Measurements from ENCODE around the gene RBPJL.

RBPJL gene

DNA sequence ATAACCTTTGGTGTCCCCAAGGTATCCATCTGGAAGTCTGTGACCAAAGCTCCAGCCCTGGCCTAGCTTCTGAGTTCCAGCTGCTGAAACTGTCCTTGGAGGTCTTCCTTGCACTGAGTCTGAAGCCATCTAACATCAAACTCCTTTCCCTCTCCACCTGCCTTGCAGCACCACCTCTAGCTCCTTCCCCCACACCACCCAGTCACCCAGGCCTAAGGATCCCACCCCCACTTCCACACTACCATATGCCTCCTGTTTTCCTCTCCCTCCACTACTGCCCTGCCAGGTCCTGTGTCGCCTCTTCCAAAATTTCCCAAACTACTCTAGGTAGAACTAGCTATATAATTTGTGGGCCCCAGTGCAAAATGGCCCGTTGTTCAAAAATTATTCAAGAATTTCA, 12.3 kb downstream of the RBPJL start:
- Histone ChIP-seq H3K36me3 (ENCODE audit: insufficient read depth, low read length) (no peaks in the 10 kb centered on the region), H3K4me1 (ENCODE audit: insufficient read depth, low read length) (no peaks in the 10 kb centered on the region), H3K4me3 (ENCODE audit: low read length) (no peak overlapping the region), H3K9ac (ENCODE audit: low read depth, low read length) (no peak overlapping the region), H3K27me3 (ENCODE audit: insufficient read depth, low read length) (no peaks in the 10 kb centered on the region), H3K9me3 (ENCODE audit: insufficient read depth, low read depth, low read length) (no peaks in the 10 kb centered on the region), H3K27ac (ENCODE audit: low read depth, low read length) (no peak overlapping the region)
- WGBS: 95% methylated on average over 2 of the region's 2 CpGs

DNA sequence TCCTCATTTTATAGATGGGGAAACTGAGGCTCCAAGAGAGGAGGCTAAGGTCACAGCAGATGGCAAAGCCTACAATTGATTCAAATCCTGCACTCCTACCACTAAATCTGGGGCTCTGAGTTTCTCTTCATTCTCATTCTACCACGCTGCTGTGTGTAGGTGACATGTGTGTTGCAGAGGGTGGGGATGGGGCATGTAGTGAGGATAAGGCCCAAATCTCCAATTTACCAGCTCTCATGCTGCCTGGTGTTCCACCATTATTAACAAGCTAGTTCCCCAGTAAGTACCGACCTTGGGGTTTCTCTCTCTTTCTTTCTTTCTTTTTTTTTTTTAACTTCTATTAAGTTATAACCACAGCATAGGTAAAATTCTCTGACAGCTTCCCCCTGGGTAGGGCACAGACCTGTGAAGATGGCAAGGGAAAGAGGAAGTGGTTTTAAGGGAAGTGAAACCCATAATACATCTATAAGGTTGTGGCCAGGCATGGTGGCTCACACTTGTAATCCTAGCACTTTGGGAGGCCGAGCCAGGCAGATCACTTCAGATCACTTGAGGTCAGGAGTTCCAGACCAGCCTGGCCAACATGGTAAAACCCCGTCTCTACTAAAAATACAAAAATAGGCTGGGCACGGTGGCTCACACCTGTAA, 14.4 kb downstream of the RBPJL start:
- no peaks in the 10 kb centered on the region for H3K9me3 ChIP-seq (ENCODE audit: insufficient read depth, low read depth, low read length)
- no peak overlapping the region for H3K4me3 ChIP-seq (ENCODE audit: low read length)
- no peak overlapping the region for H3K27ac ChIP-seq (ENCODE audit: low read depth, low read length)
- H3K36me3 ChIP-seq (ENCODE audit: insufficient read depth, low read length): 0 out of 2 replicates have a peak, but pooled peaks cover 7% of the 10 kb centered on the region
- H3K27me3 ChIP-seq (ENCODE audit: insufficient read depth, low read length): no peaks in the 10 kb centered on the region
- 69% methylated on average over 4 of the region's 5 CpGs for WGBS
- H3K9ac ChIP-seq (ENCODE audit: low read depth, low read length): no peak overlapping the region
- no peaks in the 10 kb centered on the region for H3K4me1 ChIP-seq (ENCODE audit: insufficient read depth, low read length)

DNA sequence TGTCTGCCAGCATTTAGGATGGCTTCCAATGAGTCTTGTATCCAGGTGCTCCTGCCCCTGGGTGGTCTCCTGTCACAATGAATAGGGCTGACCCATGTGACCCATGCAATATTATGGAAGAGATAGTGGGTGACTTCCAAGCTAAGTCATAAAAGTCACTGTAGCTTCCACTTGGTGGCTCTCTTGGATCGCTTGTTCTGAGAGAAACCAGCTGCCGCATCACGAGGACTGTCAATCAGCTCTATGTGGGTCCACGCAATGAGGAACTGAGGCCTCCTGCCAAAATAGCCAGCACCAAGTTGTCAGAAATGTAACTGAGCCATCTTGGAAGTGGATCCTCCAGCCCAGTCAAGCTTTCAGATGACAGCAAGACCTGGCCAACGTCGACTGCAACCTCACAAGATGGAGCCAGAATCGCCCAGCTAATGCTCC, 16.3 kb downstream of the RBPJL start:
- Histone ChIP-seq H3K27ac (ENCODE audit: low read depth, low read length) (no peak overlapping the region), H3K4me3 (ENCODE audit: low read length) (no peak overlapping the region), H3K9me3 (ENCODE audit: insufficient read depth, low read depth, low read length) (no peaks in the 10 kb centered on the region), H3K4me1 (ENCODE audit: insufficient read depth, low read length) (no peaks in the 10 kb centered on the region), H3K36me3 (ENCODE audit: insufficient read depth, low read length) (peaks cover 24% of the 10 kb centered on the region), H3K9ac (ENCODE audit: low read depth, low read length) (no peak overlapping the region), H3K27me3 (ENCODE audit: insufficient read depth, low read length) (no peaks in the 10 kb centered on the region)
- 68% methylated on average over 7 of the region's 7 CpGs for WGBS

GRCh38 chr20:45323731-45324130, 17.1 kb downstream of the RBPJL start:
- no peak overlapping the region for H3K27ac ChIP-seq (ENCODE audit: low read depth, low read length)
- H3K4me3 ChIP-seq (ENCODE audit: low read length): no peak overlapping the region
- H3K36me3 ChIP-seq (ENCODE audit: insufficient read depth, low read length): peaks cover 31% of the 10 kb centered on the region
- no peaks in the 10 kb centered on the region for H3K4me1 ChIP-seq (ENCODE audit: insufficient read depth, low read length)
- no peaks in the 10 kb centered on the region for H3K9me3 ChIP-seq (ENCODE audit: insufficient read depth, low read depth, low read length)
- H3K27me3 ChIP-seq (ENCODE audit: insufficient read depth, low read length): no peaks in the 10 kb centered on the region
- no peak overlapping the region for H3K9ac ChIP-seq (ENCODE audit: low read depth, low read length)

DNA sequence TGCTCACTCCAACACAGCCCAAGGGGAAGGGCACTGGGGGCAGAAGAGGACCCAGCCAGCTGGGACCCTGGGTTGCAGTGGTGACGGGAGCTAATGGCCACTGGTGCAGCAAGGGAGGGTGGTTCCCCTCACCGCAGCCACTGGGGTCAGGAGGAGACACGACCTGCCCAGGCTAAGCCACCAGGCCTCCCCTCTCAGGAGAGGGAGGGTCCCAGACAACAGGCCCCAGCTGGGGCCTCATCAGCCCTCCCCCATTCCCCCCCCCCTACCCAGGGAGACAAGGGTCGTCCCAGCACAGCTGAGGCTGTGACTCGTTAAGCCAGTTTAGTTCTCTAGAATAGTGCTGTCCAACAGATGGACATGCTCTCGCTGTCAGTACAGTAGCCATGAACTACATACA, 18.7 kb downstream of the RBPJL start:
- peaks cover 48% of the 10 kb centered on the region for H3K36me3 ChIP-seq (ENCODE audit: insufficient read depth, low read length)
- no peak overlapping the region for H3K9ac ChIP-seq (ENCODE audit: low read depth, low read length)
- 75% methylated on average over 6 of the region's 6 CpGs for WGBS
- no peak overlapping the region for H3K27ac ChIP-seq (ENCODE audit: low read depth, low read length)
- H3K27me3 ChIP-seq (ENCODE audit: insufficient read depth, low read length): no peaks in the 10 kb centered on the region
- no peaks in the 10 kb centered on the region for H3K9me3 ChIP-seq (ENCODE audit: insufficient read depth, low read depth, low read length)
- H3K4me3 ChIP-seq (ENCODE audit: low read length): no peak overlapping the region
- H3K4me1 ChIP-seq (ENCODE audit: insufficient read depth, low read length): no peaks in the 10 kb centered on the region

GRCh38 chr20:45328451-45328850, 21.8 kb downstream of the RBPJL start:
- H3K4me1 ChIP-seq (ENCODE audit: insufficient read depth, low read length): no peaks in the 10 kb centered on the region
- no peak overlapping the region for H3K9ac ChIP-seq (ENCODE audit: low read depth, low read length)
- peaks cover 73% of the 10 kb centered on the region for H3K36me3 ChIP-seq (ENCODE audit: insufficient read depth, low read length)
- H3K27me3 ChIP-seq (ENCODE audit: insufficient read depth, low read length): no peaks in the 10 kb centered on the region
- 97% methylated on average over 4 of the region's 4 CpGs for WGBS
- no peaks in the 10 kb centered on the region for H3K9me3 ChIP-seq (ENCODE audit: insufficient read depth, low read depth, low read length)
- no peak overlapping the region for H3K4me3 ChIP-seq (ENCODE audit: low read length)
- no peak overlapping the region for H3K27ac ChIP-seq (ENCODE audit: low read depth, low read length)

GRCh38 chr20:45329497-45330319, 23.1 kb downstream of the RBPJL start:
- Histone ChIP-seq H3K27me3 (ENCODE audit: insufficient read depth, low read length) (no peaks in the 10 kb centered on the region), H3K9me3 (ENCODE audit: insufficient read depth, low read depth, low read length) (no peaks in the 10 kb centered on the region), H3K27ac (ENCODE audit: low read depth, low read length) (no peak overlapping the region), H3K4me1 (ENCODE audit: insufficient read depth, low read length) (no peaks in the 10 kb centered on the region), H3K36me3 (ENCODE audit: insufficient read depth, low read length) (peaks cover 81% of the 10 kb centered on the region), H3K9ac (ENCODE audit: low read depth, low read length) (no peak overlapping the region), H3K4me3 (ENCODE audit: low read length) (no peak overlapping the region)
- 78% methylated on average over 6 of the region's 7 CpGs for WGBS

- Histone ChIP-seq H3K9ac (ENCODE audit: low read depth, low read length) (no peak overlapping the region), H3K4me1 (ENCODE audit: insufficient read depth, low read length) (no peaks in the 10 kb centered on the region), H3K36me3 (ENCODE audit: insufficient read depth, low read length) (peaks cover 86% of the 10 kb centered on the region), H3K4me3 (ENCODE audit: low read length) (no peak overlapping the region), H3K9me3 (ENCODE audit: insufficient read depth, low read depth, low read length) (no peaks in the 10 kb centered on the region), H3K27ac (ENCODE audit: low read depth, low read length) (no peak overlapping the region), H3K27me3 (ENCODE audit: insufficient read depth, low read length) (no peaks in the 10 kb centered on the region)
- WGBS: 98% methylated on average over 3 of the region's 3 CpGs
Measured at GRCh38 chr20:45330476-45330875, 23.8 kb downstream of the RBPJL start.

GRCh38 chr20:45336530-45337366, 30.1 kb downstream of the RBPJL start:
- WGBS: 90% methylated on average over 11 of the region's 11 CpGs
- Histone ChIP-seq H3K36me3 (ENCODE audit: insufficient read depth, low read length) (peaks cover 37% of the 10 kb centered on the region), H3K9ac (ENCODE audit: low read depth, low read length) (no peak overlapping the region)

DNA sequence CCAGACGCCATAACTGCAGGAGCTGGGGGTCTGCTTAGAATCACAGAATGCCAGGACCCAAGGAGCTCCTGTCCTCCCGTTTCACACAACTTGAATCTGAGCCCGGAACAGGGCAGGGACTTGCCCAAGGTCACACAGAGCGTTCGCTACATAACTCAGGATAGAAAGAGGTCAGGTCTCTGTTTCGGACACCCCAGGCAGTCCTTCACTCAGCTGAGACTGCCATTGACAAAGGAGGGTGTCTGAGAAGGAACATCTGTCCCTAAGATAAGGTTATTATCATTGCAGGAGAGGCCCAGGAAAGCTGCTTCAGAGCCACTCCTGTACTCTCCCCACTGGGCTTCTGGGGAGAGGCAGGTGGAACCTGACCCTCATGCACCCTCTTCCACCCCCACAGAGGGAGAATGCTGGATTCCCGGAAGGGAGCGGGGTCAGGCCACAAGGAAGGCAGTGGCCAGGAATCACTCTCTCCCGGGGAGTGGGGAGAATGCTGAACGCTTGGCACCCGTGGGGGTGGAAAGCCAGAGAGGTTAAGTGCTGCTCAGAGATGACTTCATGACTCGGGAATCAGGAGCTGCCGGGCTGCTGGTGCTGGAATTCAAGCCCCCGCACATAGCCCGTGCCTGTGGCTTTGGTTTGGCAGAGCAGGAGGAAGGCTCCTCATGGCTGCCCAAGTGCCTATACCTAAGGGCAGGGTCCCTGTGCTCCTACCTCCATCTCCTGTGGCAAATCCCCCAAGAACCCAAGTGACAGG, 30.9 kb downstream of the RBPJL start:
- H3K9me3 ChIP-seq (ENCODE audit: insufficient read depth, low read depth, low read length): no peaks in the 10 kb centered on the region
- peaks cover 31% of the 10 kb centered on the region for H3K36me3 ChIP-seq (ENCODE audit: insufficient read depth, low read length)
- no peak overlapping the region for H3K4me3 ChIP-seq (ENCODE audit: low read length)
- WGBS: 71% methylated on average over 15 of the region's 15 CpGs
- H3K27ac ChIP-seq (ENCODE audit: low read depth, low read length): peak overlapping the region; percentile 65
- H3K9ac ChIP-seq (ENCODE audit: low read depth, low read length): peak overlapping the region; percentile 28; the same call in 1 of the 2 replicates
- peaks cover 52% of the 10 kb centered on the region for H3K4me1 ChIP-seq (ENCODE audit: insufficient read depth, low read length)
- no peaks in the 10 kb centered on the region for H3K27me3 ChIP-seq (ENCODE audit: insufficient read depth, low read length)

More at GRCh38 chr20:45336530-45337366, 30.1 kb downstream of the RBPJL start:
- H3K9me3 ChIP-seq (ENCODE audit: insufficient read depth, low read depth, low read length): no peaks in the 10 kb centered on the region
- no peak overlapping the region for H3K4me3 ChIP-seq (ENCODE audit: low read length)
- H3K4me1 ChIP-seq (ENCODE audit: insufficient read depth, low read length): peaks cover 45% of the 10 kb centered on the region
- no peak overlapping the region; the same call in 1 of the 2 replicates for H3K27ac ChIP-seq (ENCODE audit: low read depth, low read length)
- no peaks in the 10 kb centered on the region for H3K27me3 ChIP-seq (ENCODE audit: insufficient read depth, low read length)
